ENCODE results near the gene TMEM132E.

DNA sequence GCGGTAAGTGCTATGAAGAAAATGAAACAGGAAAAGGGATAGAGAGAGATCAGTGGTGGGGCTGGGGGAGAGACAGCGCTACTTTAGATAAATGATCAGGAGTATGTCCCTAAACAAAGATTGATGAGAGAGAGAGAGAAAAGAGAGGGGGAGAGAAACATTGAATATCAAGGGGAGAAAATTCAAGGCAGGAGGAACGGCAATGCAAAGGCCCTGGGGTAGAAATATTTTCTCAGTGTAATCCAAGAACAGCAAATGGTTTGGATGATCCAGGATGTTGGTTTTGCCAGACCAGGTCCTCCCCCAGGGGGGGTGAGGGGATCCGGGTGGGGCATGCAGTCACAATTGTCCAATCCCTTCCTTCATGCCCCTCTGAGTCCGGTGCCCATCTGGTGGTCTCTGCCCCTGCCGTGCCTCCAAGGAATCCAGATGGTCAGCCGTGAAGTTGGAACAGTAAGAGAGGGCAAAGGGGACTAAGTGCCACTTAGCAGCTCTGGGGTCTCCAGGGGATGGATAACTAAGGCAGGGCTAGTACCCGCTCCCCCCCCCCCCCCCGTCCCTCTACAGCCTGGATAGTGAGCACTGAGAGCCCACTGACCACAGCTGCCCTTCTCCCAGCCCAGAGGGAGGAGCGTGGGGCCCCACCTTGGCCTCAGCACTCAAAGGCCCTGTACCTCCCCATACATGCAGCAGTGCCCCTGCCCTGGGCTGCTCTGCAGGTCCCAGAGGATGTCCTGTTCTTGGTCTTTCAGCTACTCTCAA is 43.7 kb downstream of the TMEM132E start:
- TF ChIP-seq, protein P1, sequence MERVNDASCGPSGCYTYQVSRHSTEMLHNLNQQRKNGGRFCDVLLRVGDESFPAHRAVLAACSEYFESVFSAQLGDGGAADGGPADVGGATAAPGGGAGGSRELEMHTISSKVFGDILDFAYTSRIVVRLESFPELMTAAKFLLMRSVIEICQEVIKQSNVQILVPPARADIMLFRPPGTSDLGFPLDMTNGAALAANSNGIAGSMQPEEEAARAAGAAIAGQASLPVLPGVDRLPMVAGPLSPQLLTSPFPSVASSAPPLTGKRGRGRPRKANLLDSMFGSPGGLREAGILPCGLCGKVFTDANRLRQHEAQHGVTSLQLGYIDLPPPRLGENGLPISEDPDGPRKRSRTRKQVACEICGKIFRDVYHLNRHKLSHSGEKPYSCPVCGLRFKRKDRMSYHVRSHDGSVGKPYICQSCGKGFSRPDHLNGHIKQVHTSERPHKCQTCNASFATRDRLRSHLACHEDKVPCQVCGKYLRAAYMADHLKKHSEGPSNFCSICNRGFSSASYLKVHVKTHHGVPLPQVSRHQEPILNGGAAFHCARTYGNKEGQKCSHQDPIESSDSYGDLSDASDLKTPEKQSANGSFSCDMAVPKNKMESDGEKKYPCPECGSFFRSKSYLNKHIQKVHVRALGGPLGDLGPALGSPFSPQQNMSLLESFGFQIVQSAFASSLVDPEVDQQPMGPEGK (CRISPR knock-in tag; IDR thresholded peaks at IDR 0.05; ENCODE audit: borderline replicate concordance), result no peak
- TF ChIP-seq PPARA (CRISPR knock-in tag; IDR thresholded peaks at IDR 0.05; ENCODE audit: borderline replicate concordance) (no peak), GLIS3 (CRISPR knock-in tag; IDR thresholded peaks at IDR 0.05) (no peak), ARNTL (CRISPR knock-in tag; IDR thresholded peaks at IDR 0.05; ENCODE audit: borderline replicate concordance, low read depth) (no peak), RARB (CRISPR knock-in tag; IDR thresholded peaks at IDR 0.05) (no peak), BACH2 (CRISPR knock-in tag; IDR thresholded peaks at IDR 0.05; ENCODE audit: borderline replicate concordance) (no peak), ESRRG (CRISPR knock-in tag; IDR thresholded peaks at IDR 0.05) (no peak), ISL1 (CRISPR knock-in tag; IDR thresholded peaks at IDR 0.05) (no peak), ZFP3 (CRISPR knock-in tag; IDR thresholded peaks at IDR 0.05) (no peak), TOX (CRISPR knock-in tag; IDR thresholded peaks at IDR 0.05; ENCODE audit: borderline replicate concordance) (no peak), ZNF565 (CRISPR knock-in tag; conservative IDR thresholded peaks at IDR 0.05; ENCODE audit: low read depth) (no peak), ZNF70 (CRISPR knock-in tag; IDR thresholded peaks at IDR 0.05) (no peak)
- TF ChIP-seq, protein P2, sequence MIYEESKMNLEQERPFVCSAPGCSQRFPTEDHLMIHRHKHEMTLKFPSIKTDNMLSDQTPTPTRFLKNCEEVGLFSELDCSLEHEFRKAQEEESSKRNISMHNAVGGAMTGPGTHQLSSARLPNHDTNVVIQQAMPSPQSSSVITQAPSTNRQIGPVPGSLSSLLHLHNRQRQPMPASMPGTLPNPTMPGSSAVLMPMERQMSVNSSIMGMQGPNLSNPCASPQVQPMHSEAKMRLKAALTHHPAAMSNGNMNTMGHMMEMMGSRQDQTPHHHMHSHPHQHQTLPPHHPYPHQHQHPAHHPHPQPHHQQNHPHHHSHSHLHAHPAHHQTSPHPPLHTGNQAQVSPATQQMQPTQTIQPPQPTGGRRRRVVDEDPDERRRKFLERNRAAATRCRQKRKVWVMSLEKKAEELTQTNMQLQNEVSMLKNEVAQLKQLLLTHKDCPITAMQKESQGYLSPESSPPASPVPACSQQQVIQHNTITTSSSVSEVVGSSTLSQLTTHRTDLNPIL (CRISPR knock-in tag; IDR thresholded peaks at IDR 0.05; ENCODE audit: low read depth), result no peak

All from SK-N-SH treated with all-trans-retinoic acid at 6 μM for 48 hours (cell line).